CD8-positive, alpha-beta memory T cell (primary cell): ENCODE results near the gene ZNF148. TPM values are rescaled to one million over a fixed set of nuclear protein-coding genes. Genes with fewer than 3 reads are reported as not detected.
A peak's percentile ranks its signal among the peaks of the same experiment; 100 is the strongest.
"Not testable (repeated sequence)": the region's sequence is repeated elsewhere in the genome, so short reads cannot be mapped to it uniquely, and the experiment has no call there.

Experiments used
- CTCF ChIA-PET: fragments of 350-600 bp; sonication (Branson Sonifier 250); formaldehyde crosslinking; loops from one replicate; lab custom pipeline; 2021; ENCODE audit warnings: antibody characterized with exemption; lab: Charles Lee
- POLR2A ChIA-PET: fragments of 350-600 bp; sonication (Branson Sonifier 250); formaldehyde crosslinking; loops from one replicate; lab custom pipeline; 2021; ENCODE audit warnings: antibody characterized with exemption; lab: Charles Lee
- DNase-seq, 5 donors: peaks; one replicate each; pipeline versions ENCODE4 v3.0.0 to v3.0.0-alpha.2; 2020 to 2022; ENCODE audit warnings: mixed read lengths in 1 of 5
- H3K27ac ChIP-seq: one replicate; pipeline ENCODE4 v1.7.0; 2013; ENCODE audit warnings: low read depth, mild to moderate bottlenecking, low read length, moderate library complexity
- H3K27me3 ChIP-seq: 2 replicates; pipeline ENCODE4 v1.7.0; 2013; ENCODE audit warnings: low read length, mild to moderate bottlenecking; ENCODE audit not compliant: insufficient read depth, poor library complexity, severe bottlenecking
- H3K36me3 ChIP-seq: 2 replicates; pipeline ENCODE4 v1.7.0; 2013; ENCODE audit warnings: mild to moderate bottlenecking, low read length, moderate library complexity; ENCODE audit not compliant: insufficient read depth
- H3K4me1 ChIP-seq: 2 replicates; pipeline ENCODE4 v1.7.0; 2013; ENCODE audit warnings: mild to moderate bottlenecking, low read length, moderate library complexity; ENCODE audit not compliant: insufficient read depth
- H3K4me3 ChIP-seq: 2 replicates; pipeline ENCODE4 v1.7.0; 2013; ENCODE audit warnings: mild to moderate bottlenecking, low read length
- H3K9me3 ChIP-seq: 2 replicates; pipeline ENCODE4 v1.7.0; 2013; ENCODE audit warnings: mild to moderate bottlenecking, low read length
- H3K27ac Mint-ChIP-seq, 8 donors: one replicate each; pipeline ENCODE4 v1.8.0; 2020 to 2021; ENCODE audit warnings: mixed read lengths in 8 of 8, mild to moderate bottlenecking in 6 of 8, inconsistent platforms in 3 of 8, moderate library complexity in 3 of 8
- H3K27me3 Mint-ChIP-seq, 2 donors: one replicate each; pipeline ENCODE4 v1.8.0; 2020 to 2021; ENCODE audit warnings: mixed read lengths in 2 of 2, mild to moderate bottlenecking in 1 of 2, moderate library complexity in 1 of 2
- H3K36me3 Mint-ChIP-seq, 3 donors: one replicate each; pipeline ENCODE4 v1.8.0; 2020 to 2021; ENCODE audit warnings: mixed read lengths in 3 of 3, inconsistent platforms in 1 of 3, mild to moderate bottlenecking in 1 of 3
- H3K4me1 Mint-ChIP-seq, 3 donors: one replicate each; pipeline ENCODE4 v1.8.0; 2020 to 2021; ENCODE audit warnings: mixed read lengths in 3 of 3, inconsistent platforms in 1 of 3, mild to moderate bottlenecking in 1 of 3
- H3K4me3 Mint-ChIP-seq, 7 donors: one replicate each; pipeline ENCODE4 v1.8.0; 2020 to 2021; ENCODE audit warnings: mixed read lengths in 7 of 7, mild to moderate bottlenecking in 6 of 7, moderate library complexity in 4 of 7, inconsistent platforms in 2 of 7
- H3K9me3 Mint-ChIP-seq, 5 donors: one replicate each; pipeline ENCODE4 v1.8.0; 2020 to 2022; ENCODE audit warnings: mixed read lengths in 5 of 5, mild to moderate bottlenecking in 3 of 5, moderate library complexity in 2 of 5, inconsistent platforms in 1 of 5
- polyA plus RNA-seq: library from polyadenylated mRNA; unstranded; fragments of 300-500 nt; fragmentation: Illumina TruSeq; gene quantifications from one replicate; pipeline ENCODE4 v1.2.3, GENCODE V29; 2021
- total RNA-seq, 2 experiments: library from RNA; stranded (reverse); gene quantifications; one replicate each; pipeline ENCODE4 v1.2.3, GENCODE V29; 2021

ZNF148 gene
- total and polyA plus RNA-seq, 3 experiments from 2014 or later: 35.4 to 69.6 (median 39.3) TPM

- Mint-ChIP-seq H3K27ac (no peak overlapping the region), H3K4me3 (no peak overlapping the region), H3K9me3 (peaks cover 0 to 11% (median 0%) of the 10 kb centered on the region in 5 donors), H3K4me1 (peaks cover 0 to 3% (median 0%) of the 10 kb centered on the region in 3 donors), H3K27me3 (peaks cover 11 to 16% of the 10 kb centered on the region in 2 donors), H3K36me3 (peaks cover 0 to 3% (median 0%) of the 10 kb centered on the region in 3 donors)
- H3K9me3 ChIP-seq: no peaks in the 10 kb centered on the region
- no peak overlapping the region for H3K4me3 ChIP-seq
- ChIA-PET CTCF (no interaction called here), POLR2A (no interaction called here)
- no peaks in the 10 kb centered on the region for H3K27me3 ChIP-seq
- H3K27ac ChIP-seq: no peak overlapping the region
- no peak for DNase-seq
- no peaks in the 10 kb centered on the region for H3K4me1 ChIP-seq
- no peaks in the 10 kb centered on the region for H3K36me3 ChIP-seq
Observed at GRCh38 chr3:125403789-125404188, 28.7 kb upstream of the ZNF148 start.

DNA sequence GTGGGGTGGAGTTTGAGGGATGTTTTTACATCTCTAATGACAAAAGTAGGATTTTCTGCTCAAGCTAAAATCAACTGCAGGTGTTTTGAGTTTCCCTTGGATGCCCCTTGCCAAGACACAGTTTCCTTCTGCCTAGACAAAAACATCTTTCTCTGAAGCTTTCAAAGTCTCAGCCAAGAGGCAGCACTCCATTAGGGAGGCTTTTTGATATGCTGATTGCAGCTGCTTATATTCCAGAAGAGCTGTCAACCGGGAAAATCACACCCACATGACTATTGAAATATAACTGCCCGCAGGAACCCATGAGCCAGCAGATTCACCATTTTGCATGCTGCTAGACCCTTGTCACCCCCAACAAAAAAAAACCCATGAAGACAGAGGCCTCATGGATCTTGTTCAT lies 27.5 kb upstream of the ZNF148 start:
- POLR2A ChIA-PET: no interaction called here
- H3K4me1 Mint-ChIP-seq: peaks cover 0 to 3% (median 0%) of the 10 kb centered on the region in 3 donors
- peaks cover 11 to 21% of the 10 kb centered on the region in 2 donors for H3K27me3 Mint-ChIP-seq
- DNase-seq: no peak
- H3K36me3 Mint-ChIP-seq: peaks cover 0 to 3% (median 0%) of the 10 kb centered on the region in 3 donors
- Histone ChIP-seq H3K27me3 (no peaks in the 10 kb centered on the region), H3K9me3 (no peaks in the 10 kb centered on the region), H3K27ac (no peak overlapping the region), H3K4me3 (no peak overlapping the region), H3K4me1 (no peaks in the 10 kb centered on the region), H3K36me3 (no peaks in the 10 kb centered on the region)
- H3K27ac Mint-ChIP-seq: no peak overlapping the region
- peaks cover 0 to 11% (median 0%) of the 10 kb centered on the region in 5 donors for H3K9me3 Mint-ChIP-seq
- CTCF ChIA-PET: no interaction called here
- H3K4me3 Mint-ChIP-seq: no peak overlapping the region

GRCh38 chr3:125401402-125401801 lies 26.3 kb upstream of the ZNF148 start:
- Histone ChIP-seq H3K27ac (no peak overlapping the region), H3K9me3 (no peaks in the 10 kb centered on the region), H3K4me3 (no peak overlapping the region), H3K4me1 (no peaks in the 10 kb centered on the region), H3K27me3 (no peaks in the 10 kb centered on the region), H3K36me3 (no peaks in the 10 kb centered on the region)
- Mint-ChIP-seq H3K27me3 (peaks cover 12 to 28% of the 10 kb centered on the region in 2 donors), H3K4me3 (no peak overlapping the region), H3K4me1 (peaks cover 0 to 3% (median 0%) of the 10 kb centered on the region in 3 donors), H3K36me3 (peaks cover 0 to 10% (median 0%) of the 10 kb centered on the region in 3 donors), H3K27ac (no peak overlapping the region), H3K9me3 (peaks cover 0 to 11% (median 0%) of the 10 kb centered on the region in 5 donors)
- POLR2A ChIA-PET: no interaction called here
- DNase-seq: no peak
- CTCF ChIA-PET: no interaction called here

GRCh38 chr3:125398952-125399351 lies 23.8 kb upstream of the ZNF148 start:
- ChIA-PET POLR2A (no interaction called here), CTCF (interaction anchor here (1.2 kb wide), 1 partner anchor 14 kb away, joined by 3 read pairs; no protein-coding TSS in a partner anchor)
- Histone ChIP-seq H3K36me3 (no peaks in the 10 kb centered on the region), H3K27me3 (no peaks in the 10 kb centered on the region), H3K9me3 (no peaks in the 10 kb centered on the region), H3K27ac (no peak overlapping the region), H3K4me1 (no peaks in the 10 kb centered on the region), H3K4me3 (no peak overlapping the region)
- H3K27me3 Mint-ChIP-seq: peaks cover 12 to 33% of the 10 kb centered on the region in 2 donors
- no peaks in the 10 kb centered on the region for H3K4me1 Mint-ChIP-seq
- DNase-seq: no peak
- H3K9me3 Mint-ChIP-seq: no peaks in the 10 kb centered on the region
- no peak overlapping the region for H3K4me3 Mint-ChIP-seq
- H3K27ac Mint-ChIP-seq: no peak overlapping the region
- peaks cover 0 to 6% (median 0%) of the 10 kb centered on the region in 3 donors for H3K36me3 Mint-ChIP-seq

GRCh38 chr3:125395091-125395490 lies 20.0 kb upstream of the ZNF148 start:
- no peak overlapping the region for H3K4me3 Mint-ChIP-seq
- H3K4me1 Mint-ChIP-seq: no peaks in the 10 kb centered on the region
- Histone ChIP-seq H3K9me3 (no peaks in the 10 kb centered on the region), H3K4me1 (no peaks in the 10 kb centered on the region), H3K36me3 (no peaks in the 10 kb centered on the region), H3K27ac (no peak overlapping the region), H3K27me3 (no peaks in the 10 kb centered on the region), H3K4me3 (no peak overlapping the region)
- H3K27ac Mint-ChIP-seq: no peak overlapping the region
- CTCF ChIA-PET: no interaction called here
- no peak for DNase-seq
- H3K36me3 Mint-ChIP-seq: peaks cover 0 to 6% (median 0%) of the 10 kb centered on the region in 3 donors
- POLR2A ChIA-PET: no interaction called here
- peaks cover 9 to 31% of the 10 kb centered on the region in 2 donors for H3K27me3 Mint-ChIP-seq
- no peaks in the 10 kb centered on the region for H3K9me3 Mint-ChIP-seq

- Mint-ChIP-seq H3K27me3 (peaks cover 9 to 31% of the 10 kb centered on the region in 2 donors), H3K27ac (no peak overlapping the region), H3K4me3 (no peak overlapping the region), H3K4me1 (peaks cover 4 to 5% (median 5%) of the 10 kb centered on the region in 3 donors), H3K9me3 (no peaks in the 10 kb centered on the region), H3K36me3 (peaks cover 0 to 6% (median 0%) of the 10 kb centered on the region in 3 donors)
- POLR2A ChIA-PET: no interaction called here
- H3K4me1 ChIP-seq: peaks cover 5% of the 10 kb centered on the region
- H3K27ac ChIP-seq: no peak overlapping the region
- DNase-seq: no peak
- no peaks in the 10 kb centered on the region for H3K27me3 ChIP-seq
- H3K9me3 ChIP-seq: no peaks in the 10 kb centered on the region
- H3K4me3 ChIP-seq: no peak overlapping the region
- CTCF ChIA-PET: no interaction called here
- H3K36me3 ChIP-seq: no peaks in the 10 kb centered on the region
Observed at GRCh38 chr3:125394406-125394805, 19.3 kb upstream of the ZNF148 start.

GRCh38 chr3:125389282-125389681 lies 14.2 kb upstream of the ZNF148 start:
- Mint-ChIP-seq H3K9me3 (no peaks in the 10 kb centered on the region), H3K27me3 (peaks cover 4 to 9% of the 10 kb centered on the region in 2 donors), H3K4me1 (peaks cover 10 to 11% (median 10%) of the 10 kb centered on the region in 3 donors), H3K4me3 (peak overlapping the region in 3 of 7 donors; percentile 12 to 55 (median 14)), H3K27ac (peak overlapping the region in 1 of 8 donors; percentile 89), H3K36me3 (no peaks in the 10 kb centered on the region)
- Histone ChIP-seq H3K27me3 (no peaks in the 10 kb centered on the region), H3K4me3 (no peak overlapping the region), H3K9me3 (no peaks in the 10 kb centered on the region), H3K36me3 (no peaks in the 10 kb centered on the region), H3K27ac (no peak overlapping the region), H3K4me1 (peaks cover 11% of the 10 kb centered on the region)
- ChIA-PET POLR2A (no interaction called here), CTCF (interaction anchor here (1.4 kb wide), 1 partner anchor 49 kb away, joined by 4 read pairs; no protein-coding TSS in a partner anchor)
- no peak for DNase-seq

GRCh38 chr3:125388369-125388768 lies 13.2 kb upstream of the ZNF148 start:
- H3K27ac Mint-ChIP-seq, H3K4me3 Mint-ChIP-seq, H3K36me3 ChIP-seq, H3K27ac ChIP-seq, CTCF ChIA-PET, DNase-seq, H3K9me3 Mint-ChIP-seq, POLR2A ChIA-PET, H3K36me3 Mint-ChIP-seq, H3K27me3 ChIP-seq, H3K27me3 Mint-ChIP-seq, H3K4me3 ChIP-seq, H3K9me3 ChIP-seq: not testable (repeated sequence)
- H3K4me1 Mint-ChIP-seq: peaks cover 10 to 11% (median 10%) of the 10 kb centered on the region in 3 donors
- peaks cover 11% of the 10 kb centered on the region for H3K4me1 ChIP-seq
